Endodermal cell (in vitro differentiated cells): ENCODE results near the gene CACTIN. TPM values are rescaled to one million over a fixed set of nuclear protein-coding genes. Genes with fewer than 3 reads are reported as not detected.

Experiments used
- DNase-seq: peaks from one replicate; pipeline ENCODE4 v3.0.0-alpha.2; 2017
- H3K27ac ChIP-seq: 2 replicates; pipeline ENCODE4 v1.5.1; 2013; ENCODE audit warnings: mild to moderate bottlenecking, low read depth, low read length, moderate library complexity
- H3K27me3 ChIP-seq: 2 replicates; pipeline ENCODE4 v1.6.1; 2013; ENCODE audit warnings: mild to moderate bottlenecking, low read length, moderate library complexity; ENCODE audit not compliant: insufficient read depth, control insufficient read depth, poor library complexity, severe bottlenecking
- H3K36me3 ChIP-seq: 2 replicates; pipeline ENCODE4 v1.7.0; 2013; ENCODE audit warnings: mild to moderate bottlenecking, low read length, moderate library complexity; ENCODE audit not compliant: control insufficient read depth, insufficient read depth
- H3K4me1 ChIP-seq: one replicate; pipeline ENCODE4 v1.7.0; 2013; ENCODE audit warnings: low read length; ENCODE audit not compliant: control insufficient read depth, insufficient read depth
- H3K4me3 ChIP-seq: 2 replicates; pipeline ENCODE4 v1.5.1; 2013; ENCODE audit warnings: mild to moderate bottlenecking, low read length, moderate library complexity
- H3K9ac ChIP-seq: 2 replicates; pipeline ENCODE4 v1.6.1; 2013; ENCODE audit warnings: mild to moderate bottlenecking, low read length, moderate library complexity; ENCODE audit not compliant: poor library complexity, severe bottlenecking; ENCODE audit errors: extremely low read depth
- H3K9me3 ChIP-seq: 2 replicates; pipeline ENCODE4 v1.6.1; 2013; ENCODE audit warnings: mild to moderate bottlenecking, low read length, moderate library complexity; ENCODE audit not compliant: control insufficient read depth
- H3K27ac Mint-ChIP-seq: 2 replicates; pipeline ENCODE4 v1.8.0; 2020; ENCODE audit warnings: mixed read lengths
- H3K27me3 Mint-ChIP-seq: 2 replicates; pipeline ENCODE4 v1.8.0; 2021; ENCODE audit warnings: mild to moderate bottlenecking, mixed read lengths; ENCODE audit not compliant: insufficient read depth
- H3K36me3 Mint-ChIP-seq: 2 replicates; pipeline ENCODE4 v1.8.0; 2020; ENCODE audit warnings: low read depth, mixed read lengths
- H3K4me1 Mint-ChIP-seq: 2 replicates; pipeline ENCODE4 v1.8.0; 2020; ENCODE audit warnings: mixed read lengths
- H3K4me3 Mint-ChIP-seq: 2 replicates; pipeline ENCODE4 v1.8.0; 2020; ENCODE audit warnings: mild to moderate bottlenecking, moderate library complexity, mixed read lengths
- H3K9me3 Mint-ChIP-seq: 2 replicates; pipeline ENCODE4 v1.8.0; 2020; ENCODE audit warnings: mild to moderate bottlenecking, mixed read lengths
- WGBS, 2 experiments: methylation state at CpG; one replicate each; pipeline versions ENCODE4 v1.1.5 to v1.1.7; 2013; ENCODE audit warnings: missing lambda C conversion rate in 2 of 2, mixed read lengths in 1 of 2; ENCODE audit not compliant: insufficient coverage in 1 of 2, insufficient read length in 1 of 2; 5-methylcytosine and 5-hydroxymethylcytosine counted together
- total RNA-seq, 2 donors: library from RNA; stranded (reverse); fragmentation: NEBNext Ultra II Directional in 1 of 2; extraction: Animal tissue kit (Norgen Biotek cat#: 25700) in 1 of 2; gene quantifications; 2 replicates in 1 of 2; 3 replicates in 1 of 2; pipeline ENCODE4 v1.2.1, GENCODE V29; 2021
- TF ChIP-seq, protein P1 (sequence below): fragments of 200-600 bp; sonication (generic); conservative IDR thresholded peaks from 2 replicates; pipeline ENCODE4 v1.5.0; 2021; ENCODE audit warnings: antibody characterized with exemption, mild to moderate bottlenecking

The CACTIN gene
- total RNA-seq, 2 donors from 2014 or later = 31.5 to 33.5 TPM

- no peak overlapping the region for H3K9ac ChIP-seq
- Mint-ChIP-seq H3K9me3 (no peaks in the 10 kb centered on the region), H3K4me1 (peaks cover 10% of the 10 kb centered on the region), H3K36me3 (peaks cover 12% of the 10 kb centered on the region), H3K4me3 (peak overlapping the region; percentile 59), H3K27ac (no peak overlapping the region), H3K27me3 (peaks cover 29% of the 10 kb centered on the region)
- H3K27me3 ChIP-seq = peaks cover 8% of the 10 kb centered on the region
- WGBS, 2 experiments = 8 to 26% methylated on average over 14 to 52 of the region's 78 CpGs
- DNase-seq = peak; percentile 95
- H3K4me1 ChIP-seq = no peaks in the 10 kb centered on the region
- H3K9me3 ChIP-seq = no peaks in the 10 kb centered on the region
- TF ChIP-seq, protein P1, sequence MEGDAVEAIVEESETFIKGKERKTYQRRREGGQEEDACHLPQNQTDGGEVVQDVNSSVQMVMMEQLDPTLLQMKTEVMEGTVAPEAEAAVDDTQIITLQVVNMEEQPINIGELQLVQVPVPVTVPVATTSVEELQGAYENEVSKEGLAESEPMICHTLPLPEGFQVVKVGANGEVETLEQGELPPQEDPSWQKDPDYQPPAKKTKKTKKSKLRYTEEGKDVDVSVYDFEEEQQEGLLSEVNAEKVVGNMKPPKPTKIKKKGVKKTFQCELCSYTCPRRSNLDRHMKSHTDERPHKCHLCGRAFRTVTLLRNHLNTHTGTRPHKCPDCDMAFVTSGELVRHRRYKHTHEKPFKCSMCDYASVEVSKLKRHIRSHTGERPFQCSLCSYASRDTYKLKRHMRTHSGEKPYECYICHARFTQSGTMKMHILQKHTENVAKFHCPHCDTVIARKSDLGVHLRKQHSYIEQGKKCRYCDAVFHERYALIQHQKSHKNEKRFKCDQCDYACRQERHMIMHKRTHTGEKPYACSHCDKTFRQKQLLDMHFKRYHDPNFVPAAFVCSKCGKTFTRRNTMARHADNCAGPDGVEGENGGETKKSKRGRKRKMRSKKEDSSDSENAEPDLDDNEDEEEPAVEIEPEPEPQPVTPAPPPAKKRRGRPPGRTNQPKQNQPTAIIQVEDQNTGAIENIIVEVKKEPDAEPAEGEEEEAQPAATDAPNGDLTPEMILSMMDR = no peak
- H3K4me3 ChIP-seq = peak overlapping the region; percentile 76
- H3K27ac ChIP-seq = no peak overlapping the region
- H3K36me3 ChIP-seq = peaks cover 8% of the 10 kb centered on the region
Observed at GRCh38 chr19:3576696-3577443, 49.7 kb downstream of the CACTIN start.

DNA sequence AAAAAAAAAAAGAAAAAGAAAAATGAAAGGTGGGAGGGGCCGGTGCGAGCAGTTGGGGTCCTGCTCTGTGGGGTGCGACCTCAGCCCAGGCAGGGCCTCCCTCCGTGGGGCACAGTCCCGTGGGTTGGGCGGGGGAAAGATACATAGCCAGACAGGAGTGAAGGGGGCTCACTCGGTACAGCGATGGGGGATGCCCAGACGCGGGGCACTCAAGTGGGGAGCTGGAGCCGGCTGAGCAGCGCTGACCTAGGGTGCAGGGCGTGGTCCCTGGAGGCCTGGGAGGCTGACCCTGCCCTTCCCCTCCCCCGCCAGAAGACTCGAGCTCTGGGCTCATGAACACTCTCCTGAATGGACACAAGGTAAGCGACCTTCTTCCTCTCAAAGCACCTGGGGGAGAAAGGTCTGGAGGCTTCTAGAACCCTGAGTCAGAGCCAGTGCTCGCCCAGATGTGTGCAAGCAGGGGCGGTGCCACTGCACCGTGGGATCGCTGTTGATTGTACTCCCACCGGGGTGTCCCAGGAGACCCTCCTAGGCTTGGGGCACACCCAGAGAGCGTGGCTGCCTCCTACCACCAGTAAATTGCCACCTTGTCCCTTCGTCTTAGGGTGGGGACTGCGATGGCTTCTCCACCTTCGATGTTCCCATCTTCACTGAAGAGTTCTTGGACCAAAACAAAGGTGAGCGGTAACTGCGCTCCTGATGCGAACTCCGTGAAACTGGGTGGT, 50.5 kb downstream of the CACTIN start:
- no peak overlapping the region for H3K27ac Mint-ChIP-seq
- no peak for DNase-seq

DNA sequence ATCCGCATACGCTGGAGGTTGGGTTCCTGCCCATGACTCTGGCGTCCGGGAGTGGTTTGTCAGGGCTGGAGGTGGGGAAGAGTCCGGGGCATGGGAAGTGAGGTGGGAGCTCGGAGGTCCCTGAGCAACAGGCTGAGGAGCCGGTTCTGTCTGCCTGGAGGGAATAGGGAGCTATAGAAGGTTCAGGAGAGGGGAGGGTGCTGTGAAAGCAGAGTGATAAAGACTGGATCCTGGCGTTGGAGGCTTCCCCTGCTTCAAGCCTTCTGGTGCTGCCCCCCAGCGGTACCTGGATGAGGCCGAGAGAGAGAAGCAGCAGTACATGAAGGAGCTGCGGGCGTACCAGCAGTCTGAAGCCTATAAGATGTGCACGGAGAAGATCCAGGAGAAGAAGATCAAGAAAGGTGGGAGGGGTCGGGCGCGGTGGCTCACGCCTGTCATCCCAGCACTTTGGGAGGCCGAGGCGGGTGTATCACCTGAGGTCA, 51.3 kb downstream of the CACTIN start:
- H3K9ac ChIP-seq = no peak overlapping the region
- peaks cover 8% of the 10 kb centered on the region for H3K27me3 ChIP-seq
- TF ChIP-seq, protein P1 = peak; percentile 72
- Mint-ChIP-seq H3K36me3 (peaks cover 12% of the 10 kb centered on the region), H3K27me3 (peaks cover 19% of the 10 kb centered on the region), H3K9me3 (no peaks in the 10 kb centered on the region), H3K27ac (no peak overlapping the region), H3K4me3 (peak overlapping the region; percentile 28), H3K4me1 (peaks cover 10% of the 10 kb centered on the region)
- H3K36me3 ChIP-seq = peaks cover 8% of the 10 kb centered on the region
- no peaks in the 10 kb centered on the region for H3K4me1 ChIP-seq
- H3K4me3 ChIP-seq = no peak overlapping the region
- no peak overlapping the region for H3K27ac ChIP-seq
- no peaks in the 10 kb centered on the region for H3K9me3 ChIP-seq
- 91 to 92% methylated on average over 16 to 19 of the region's 19 CpGs for WGBS, 2 experiments
- peak; percentile 91 for DNase-seq

More for the DNA sequence above, 50.5 kb downstream of the CACTIN start:
- 70 to 73% methylated on average over 14 to 29 of the region's 29 CpGs for WGBS, 2 experiments
- H3K27ac ChIP-seq = no peak overlapping the region
- H3K36me3 ChIP-seq = peaks cover 8% of the 10 kb centered on the region
- TF ChIP-seq, protein P1 = no peak
- Mint-ChIP-seq H3K9me3 (no peaks in the 10 kb centered on the region), H3K4me1 (peaks cover 10% of the 10 kb centered on the region), H3K4me3 (peak overlapping the region; percentile 59), H3K27me3 (peaks cover 25% of the 10 kb centered on the region), H3K36me3 (peaks cover 12% of the 10 kb centered on the region)
- H3K9me3 ChIP-seq = no peaks in the 10 kb centered on the region
- no peaks in the 10 kb centered on the region for H3K4me1 ChIP-seq
- H3K27me3 ChIP-seq = peaks cover 8% of the 10 kb centered on the region
- H3K4me3 ChIP-seq = peak overlapping the region; percentile 76
- no peak overlapping the region for H3K9ac ChIP-seq
